HEK293T (cell line): ENCODE measurements around the gene COQ4.

Experiments used
- SP1 ChIP-seq: fragments of 450-650 bp; IDR thresholded peaks from 2 replicates; pipeline ENCODE4 v1.6.1; 2017
- ZNF384 ChIP-seq: fragments of 450-650 bp; IDR thresholded peaks from 2 replicates; pipeline ENCODE4 v1.6.1; 2016
- TF ChIP-seq, protein P1 (sequence below): fragments of 450-650 bp; IDR thresholded peaks from 2 replicates; pipeline ENCODE4 v1.6.1; 2016

DNA sequence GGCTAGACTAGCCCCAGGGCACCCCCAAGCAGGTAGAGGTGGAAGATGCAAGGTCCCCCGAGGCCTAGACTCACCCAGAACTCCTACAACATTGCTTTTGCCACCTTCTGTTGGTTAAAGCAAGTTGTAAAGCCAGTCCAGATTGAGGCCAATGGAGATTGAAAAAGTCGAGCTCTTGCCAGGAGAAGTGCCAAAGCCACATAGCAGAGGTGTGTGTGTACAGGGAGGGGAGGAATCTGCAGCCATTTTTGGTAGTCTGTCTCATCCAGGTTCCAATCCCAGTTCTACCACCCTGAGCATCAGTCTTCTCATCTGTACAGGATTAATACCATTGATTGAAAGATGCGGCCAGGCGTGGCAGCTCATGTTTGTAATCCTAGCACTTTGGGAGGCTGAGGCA is 36.2 kb downstream of the COQ4 start:
- TF ChIP-seq, protein P1, sequence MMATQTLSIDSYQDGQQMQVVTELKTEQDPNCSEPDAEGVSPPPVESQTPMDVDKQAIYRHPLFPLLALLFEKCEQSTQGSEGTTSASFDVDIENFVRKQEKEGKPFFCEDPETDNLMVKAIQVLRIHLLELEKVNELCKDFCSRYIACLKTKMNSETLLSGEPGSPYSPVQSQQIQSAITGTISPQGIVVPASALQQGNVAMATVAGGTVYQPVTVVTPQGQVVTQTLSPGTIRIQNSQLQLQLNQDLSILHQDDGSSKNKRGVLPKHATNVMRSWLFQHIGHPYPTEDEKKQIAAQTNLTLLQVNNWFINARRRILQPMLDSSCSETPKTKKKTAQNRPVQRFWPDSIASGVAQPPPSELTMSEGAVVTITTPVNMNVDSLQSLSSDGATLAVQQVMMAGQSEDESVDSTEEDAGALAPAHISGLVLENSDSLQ, result no peak
- TF ChIP-seq SP1, result no peak
- TF ChIP-seq ZNF384, result no peak
